Measurements from ENCODE around the gene CEND1.
A peak's percentile ranks its signal among the peaks of the same experiment; 100 is the strongest.

GRCh38 chr11:819129-819931 is 29.4 kb upstream of the CEND1 start:
- TF ChIP-seq GATA2 (IDR thresholded peaks at IDR 0.05; ENCODE audit: insufficient read depth, insufficient read length, low read depth, low read length) (no peak), POLR2AphosphoS5 (IDR thresholded peaks at IDR 0.05; ENCODE audit: insufficient read depth, low read depth, low read length) (peak; percentile 97), CTCF (IDR thresholded peaks at IDR 0.05; ENCODE audit: extremely low read depth in 1 of 2, insufficient read depth in 1 of 2, low read depth in 1 of 2, low read length in 2 of 2) (peak in 1 of 2 donors; percentile 14)
